ENCODE data around the gene LTO1.

LTO1 gene

GRCh38 chr11:69656536-69657455, 18.4 kb downstream of the LTO1 start:
- Histone ChIP-seq H3K27me3 (ENCODE audit: insufficient read depth, poor library complexity, severe bottlenecking) (no peaks in the 10 kb centered on the region), H3K27ac (replicated peaks) (no peak overlapping the region), H3K4me3 (replicated peaks; ENCODE audit: insufficient read depth, low read length) (no peak overlapping the region)
- TF ChIP-seq GABPA (IDR thresholded peaks at IDR 0.05; ENCODE audit: low read depth) (no peak), SPI1 (IDR thresholded peaks at IDR 0.05; ENCODE audit: borderline replicate concordance, low read depth) (no peak), CTCF (IDR thresholded peaks at IDR 0.05; ENCODE audit: insufficient read depth, low read length) (no peak), POLR2AphosphoS5 (IDR thresholded peaks at IDR 0.05; ENCODE audit: low read depth) (no peak)
- no peak for DNase-seq (ENCODE audit: low read depth in 1 of 2, low spot score in 1 of 2)

- no peak overlapping the region for H3K27ac ChIP-seq (replicated peaks)
- TF ChIP-seq CTCF (IDR thresholded peaks at IDR 0.05; ENCODE audit: insufficient read depth, low read length) (no peak), POLR2AphosphoS5 (IDR thresholded peaks at IDR 0.05; ENCODE audit: low read depth) (no peak), REST (IDR thresholded peaks at IDR 0.05; ENCODE audit: insufficient replicate concordance, low read depth) (no peak), SPI1 (IDR thresholded peaks at IDR 0.05; ENCODE audit: borderline replicate concordance, low read depth) (no peak), GABPA (IDR thresholded peaks at IDR 0.05; ENCODE audit: low read depth) (no peak)
These were observed 19.4 kb downstream of the LTO1 start for GRCh38 chr11:69655479-69656428.

GRCh38 chr11:69654660-69655478, 20.3 kb downstream of the LTO1 start:
- no peak for DNase-seq (ENCODE audit: low read depth in 1 of 2, low spot score in 1 of 2)
- H3K27ac ChIP-seq (replicated peaks): no peak overlapping the region
- no peak for TF ChIP-seq POLR2AphosphoS5 (IDR thresholded peaks at IDR 0.05; ENCODE audit: low read depth)
- TF ChIP-seq SPI1 (IDR thresholded peaks at IDR 0.05; ENCODE audit: borderline replicate concordance, low read depth): no peak
- TF ChIP-seq REST (IDR thresholded peaks at IDR 0.05; ENCODE audit: insufficient replicate concordance, low read depth): no peak
- no peak for TF ChIP-seq GABPA (IDR thresholded peaks at IDR 0.05; ENCODE audit: low read depth)
- TF ChIP-seq CTCF (IDR thresholded peaks at IDR 0.05; ENCODE audit: insufficient read depth, low read length): no peak
- H3K27me3 ChIP-seq (ENCODE audit: insufficient read depth, poor library complexity, severe bottlenecking): no peaks in the 10 kb centered on the region
- no peak overlapping the region for H3K4me3 ChIP-seq (replicated peaks; ENCODE audit: insufficient read depth, low read length)

More at GRCh38 chr11:69655479-69656428, 19.4 kb downstream of the LTO1 start:
- Histone ChIP-seq H3K27me3 (ENCODE audit: insufficient read depth, poor library complexity, severe bottlenecking) (no peaks in the 10 kb centered on the region), H3K4me3 (replicated peaks; ENCODE audit: insufficient read depth, low read length) (no peak overlapping the region)
- DNase-seq (ENCODE audit: low read depth in 1 of 2, low spot score in 1 of 2): no peak

Data from HL-60 (cell line).